GM18499 (cell line): ENCODE results near the gene SULT2B1.
"Not testable (repeated sequence)": the region's sequence is repeated elsewhere in the genome, so short reads cannot be mapped to it uniquely, and the experiment has no call there.

ENCODE experiments used
- ATAC-seq: cut with Tn5 transposase; IDR thresholded peaks from one replicate; pipeline ENCODE4 v1.9.1; 2021; ENCODE audit warnings: moderate number of reproducible peaks; ENCODE audit not compliant: insufficient read depth, unreplicated experiment

Gene SULT2B1

GRCh38 chr19:48551437-48552302 lies at the start of gene SULT2B1:
TSS of gene SULT2B1 (plus strand) at chr19:48552172. CDS start at chr19:48552253, 81 bp downstream.
- no peak for ATAC-seq

- ATAC-seq = no peak
Measured at GRCh38 chr19:48502350-48503018, 49.5 kb upstream of the SULT2B1 start.

GRCh38 chr19:48506138-48506733 lies 45.7 kb upstream of the SULT2B1 start:
- ATAC-seq = no peak

GRCh38 chr19:48507911-48508439 lies 44.0 kb upstream of the SULT2B1 start:
- ATAC-seq = no peak

GRCh38 chr19:48508729-48509411 lies 43.1 kb upstream of the SULT2B1 start:
- no peak for ATAC-seq

GRCh38 chr19:48509467-48510194 lies 42.3 kb upstream of the SULT2B1 start:
- ATAC-seq = no peak

GRCh38 chr19:48510421-48511268 lies 41.3 kb upstream of the SULT2B1 start:
- ATAC-seq = no peak

GRCh38 chr19:48511321-48511731 lies 40.6 kb upstream of the SULT2B1 start:
- no peak for ATAC-seq

GRCh38 chr19:48511800-48512503 lies 40.0 kb upstream of the SULT2B1 start, which contains the start of gene LMTK3:
TSS of gene LMTK3 (minus strand) at chr19:48511835. CDS start at chr19:48511576, 259 bp downstream.
- no peak for ATAC-seq

- no peak for ATAC-seq
Measured at GRCh38 chr19:48512504-48513288, 39.3 kb upstream of the SULT2B1 start.

GRCh38 chr19:48513289-48514122 lies 38.5 kb upstream of the SULT2B1 start:
- ATAC-seq = no peak

GRCh38 chr19:48514123-48514458 lies 37.9 kb upstream of the SULT2B1 start:
- ATAC-seq = no peak

GRCh38 chr19:48516536-48516935 lies 35.4 kb upstream of the SULT2B1 start:
- no peak for ATAC-seq

- ATAC-seq = no peak
Measured at GRCh38 chr19:48518207-48518606, 33.8 kb upstream of the SULT2B1 start.

- ATAC-seq = not testable (repeated sequence)
Measured at GRCh38 chr19:48519426-48519825, 32.5 kb upstream of the SULT2B1 start.

- no peak for ATAC-seq
Measured at GRCh38 chr19:48520134-48520533, 31.8 kb upstream of the SULT2B1 start.

- no peak for ATAC-seq
Measured at GRCh38 chr19:48524221-48524620, 27.8 kb upstream of the SULT2B1 start.
